K562 (cell line): ENCODE measurements around the gene NRF1. TPM values are rescaled to one million over a fixed set of nuclear protein-coding genes. Genes with fewer than 3 reads are reported as not detected.

Source experiments
- ARID2 ChIP-seq: fragments of 450-650 bp; IDR thresholded peaks from 2 replicates; pipeline ENCODE4 v1.6.1; 2017; ENCODE audit warnings: antibody characterized with exemption, mild to moderate bottlenecking
- ATF6 ChIP-seq: sonication (generic); formaldehyde crosslinking; IDR thresholded peaks from 2 replicates; pipeline ENCODE4 v1.4.0; 2020; ENCODE audit warnings: mild to moderate bottlenecking, missing genetic modification reagents
- CHAMP1 ChIP-seq: fragments of 450-650 bp; IDR thresholded peaks from 2 replicates; pipeline ENCODE4 v1.6.1; 2016; ENCODE audit warnings: mild to moderate bottlenecking
- EP300 ChIP-seq: IDR thresholded peaks from 2 replicates; pipeline ENCODE4 v1.6.1; 2012; ENCODE audit warnings: low read length, improper control_type of control experiment
- GABPA ChIP-seq: fragments of 200-800 bp; sonication (Bioruptor generic); conservative IDR thresholded peaks from 2 replicates; pipeline ENCODE4 v1.6.1; 2016; ENCODE audit warnings: low read depth, missing genetic modification characterization, missing compliant biosample characterization
- HINFP ChIP-seq: fragments of 450-650 bp; conservative IDR thresholded peaks from 2 replicates; pipeline ENCODE4 v1.6.1; 2016; ENCODE audit warnings: missing genetic modification characterization, low read depth, mild to moderate bottlenecking, control low read depth, missing compliant biosample characterization
- KDM1A ChIP-seq, 2 experiments: fragments of 450-650 bp; IDR thresholded peaks; 2 replicates each; pipeline ENCODE4 v1.6.1; 2016; ENCODE audit warnings: mild to moderate bottlenecking in 2 of 2
- NEUROD1 ChIP-seq: fragments of 150-350 bp; IDR thresholded peaks from 2 replicates; pipeline ENCODE4 v1.6.1; 2014; ENCODE audit warnings: borderline replicate concordance, low read length, low read depth; ENCODE audit not compliant: partially characterized antibody
- NR1H2 ChIP-seq: sonication (generic); formaldehyde crosslinking; IDR thresholded peaks from 2 replicates; pipeline ENCODE4 v1.4.0; 2020; ENCODE audit warnings: mild to moderate bottlenecking, missing genetic modification reagents
- SMAD4 ChIP-seq: fragments of 250-450 bp; sonication (Bioruptor Pico); conservative IDR thresholded peaks from 2 replicates; pipeline ENCODE4 v1.8.0; 2021; ENCODE audit warnings: inconsistent platforms, mild to moderate bottlenecking, moderate library complexity
- TAF7 ChIP-seq: fragments of 450-650 bp; IDR thresholded peaks from 2 replicates; pipeline ENCODE4 v1.6.1; 2016; ENCODE audit warnings: missing genetic modification characterization, missing compliant biosample characterization
- TCF7L2 ChIP-seq: fragments of 150-350 bp; IDR thresholded peaks from 2 replicates; pipeline ENCODE4 v1.6.1; 2016; ENCODE audit warnings: low read depth, mild to moderate bottlenecking, low read length, moderate library complexity
- USF1 ChIP-seq: sonication (generic); formaldehyde crosslinking; IDR thresholded peaks from 2 replicates; pipeline ENCODE4 v1.9.0; 2022; ENCODE audit warnings: mild to moderate bottlenecking, missing genetic modification reagents
- ZNF263 ChIP-seq: sonication (generic); formaldehyde crosslinking; IDR thresholded peaks from 2 replicates; pipeline ENCODE4 v1.8.0; 2022; ENCODE audit warnings: mild to moderate bottlenecking, missing genetic modification reagents, borderline replicate concordance
- ZNF274 ChIP-seq: IDR thresholded peaks from 2 replicates; pipeline ENCODE4 v1.6.1; 2011; ENCODE audit warnings: low read depth, mild to moderate bottlenecking, low read length, moderate library complexity, borderline replicate concordance
- ZNF583 ChIP-seq: fragments of 250-450 bp; sonication (Bioruptor Pico); IDR thresholded peaks from 2 replicates; pipeline ENCODE4 v1.4.0; 2020
- polyA plus RNA-seq, 8 experiments: library from polyadenylated mRNA; depleted of rRNA in 4 of 8; stranded (reverse) in 5 of 8; unstranded in 3 of 8; fragments of >200 nt; fragmentation: Nextera tagmentation in 2 of 8; fragmentation: Illumina TruSeq in 1 of 8; extraction: Ambion mirVana in 2 of 8; extraction: Trizol in 1 of 8; gene quantifications; 2 replicates each; pipeline versions ENCODE4 v1.2.1 to v1.2.3, GENCODE V29; 2011 to 2014; ENCODE audit warnings: inconsistent platforms in 1 of 8, missing spikeins in 1 of 8
- total RNA-seq, 7 experiments: library from RNA; depleted of rRNA in 6 of 7; stranded (reverse); fragments of >200 nt in 6 of 7; fragmentation: Illumina TruSeq in 2 of 7; extraction: Trizol in 2 of 7; gene quantifications; 2 replicates each; pipeline versions ENCODE4 v1.2.1 to v1.2.3, GENCODE V29; 2011 to 2021; ENCODE audit warnings: low replicate concordance in 1 of 7

Gene NRF1
- total and polyA plus RNA-seq, 9 of the 15 experiments (the other 6 are each of a cell fraction or from before 2014, with no cell fraction given): 8.6 to 28.8 (median 20.3) TPM

GRCh38 chr7:129664029-129665012 lies 52.8 kb downstream of the NRF1 start (continued):
- no peak for TF ChIP-seq HINFP (tag)
- TF ChIP-seq ATF6: no peak
- TF ChIP-seq EP300: no peak
- TF ChIP-seq KDM1A (IDR thresholded peaks at IDR 0.05): peak in 1 of 2 experiments; percentile 84; a peak in 2 of 4 replicates
- 0 out of 2 replicates have a peak, but pooled peaks have one; percentile 29 for TF ChIP-seq ZNF583 (CRISPR knock-in tag)
- peak; percentile 38; the same call in 1 of the 2 replicates for TF ChIP-seq GABPA (tag)
- 0 out of 2 replicates have a peak, but pooled peaks have one; percentile 26 for TF ChIP-seq CHAMP1
- TF ChIP-seq USF1 (CRISPR knock-in tag): no peak
- no peak for TF ChIP-seq NR1H2 (CRISPR knock-in tag)
- no peak for TF ChIP-seq TCF7L2
- 0 out of 2 replicates have a peak, but pooled peaks have one; percentile 29 for TF ChIP-seq SMAD4 (CRISPR knock-in tag)
- TF ChIP-seq ZNF274: no peak
- no peak for TF ChIP-seq NEUROD1
- peak; percentile 95 for TF ChIP-seq ARID2
- TF ChIP-seq TAF7 (tag): no peak
- TF ChIP-seq ZNF263: no peak
